Neuronal stem cell (in vitro differentiated cells): ENCODE measurements around the gene PIP.
"Not testable (repeated sequence)": the region's sequence is repeated elsewhere in the genome, so short reads cannot be mapped to it uniquely, and the experiment has no call there.

Experiments
- DNase-seq: peaks from one replicate; pipeline ENCODE4 v3.0.0-alpha.2; 2013; ENCODE audit warnings: low spot score
- H2AFZ ChIP-seq: one replicate; pipeline ENCODE4 v1.6.1; 2013; ENCODE audit warnings: mild to moderate bottlenecking, low read length, inconsistent platforms
- H2AK5ac ChIP-seq: 2 replicates; pipeline ENCODE4 v1.6.1; 2013; ENCODE audit warnings: low read depth, mild to moderate bottlenecking, inconsistent platforms, low read length, moderate library complexity, mixed read lengths
- H2BK120ac ChIP-seq: 2 replicates; pipeline ENCODE4 v1.6.1; 2013; ENCODE audit warnings: low read depth, mild to moderate bottlenecking, inconsistent platforms, low read length, moderate library complexity, mixed read lengths
- H2BK12ac ChIP-seq: one replicate; pipeline ENCODE4 v1.6.1; 2013; ENCODE audit warnings: low read length, inconsistent platforms
- H2BK15ac ChIP-seq: 2 replicates; pipeline ENCODE4 v1.6.1; 2013; ENCODE audit warnings: mild to moderate bottlenecking, low read length, inconsistent platforms, mixed read lengths
- H2BK5ac ChIP-seq: one replicate; pipeline ENCODE4 v1.6.1; 2013; ENCODE audit warnings: inconsistent platforms, mild to moderate bottlenecking, low read length, moderate library complexity
- H3K14ac ChIP-seq: one replicate; pipeline ENCODE4 v1.6.1; 2013; ENCODE audit warnings: low read length, inconsistent platforms
- H3K18ac ChIP-seq: 2 replicates; pipeline ENCODE4 v1.6.1; 2013; ENCODE audit warnings: low read length, inconsistent platforms
- H3K23ac ChIP-seq: 2 replicates; pipeline ENCODE4 v1.6.1; 2013; ENCODE audit warnings: low read depth, mild to moderate bottlenecking, mixed read lengths, low read length, inconsistent platforms; ENCODE audit not compliant: poor library complexity
- H3K27ac ChIP-seq: replicated peaks from 3 replicates; pipeline ENCODE4 v1.5.1; 2013; ENCODE audit warnings: low read length, inconsistent platforms
- H3K27me3 ChIP-seq, 3 experiments: 2 replicates each; pipeline ENCODE4 v1.6.1; 2013; ENCODE audit warnings: low read length in 3 of 3, mild to moderate bottlenecking in 2 of 3, inconsistent platforms in 1 of 3, low read depth in 1 of 3, mixed read lengths in 1 of 3, moderate library complexity in 1 of 3; ENCODE audit not compliant: control insufficient read depth in 3 of 3, insufficient read depth in 3 of 3
- H3K36me3 ChIP-seq, 2 donors: replicated peaks in 1 of 2; 2 replicates each; pipeline ENCODE4 v1.6.1; 2013; ENCODE audit warnings: low read length in 2 of 2; ENCODE audit not compliant: control insufficient read depth in 2 of 2, insufficient read depth in 2 of 2
- H3K4ac ChIP-seq: 2 replicates; pipeline ENCODE4 v1.6.1; 2013; ENCODE audit warnings: inconsistent platforms, mild to moderate bottlenecking, low read length, moderate library complexity
- H3K4me1 ChIP-seq, 2 donors: 1 replicate in 1 of 2; 2 replicates in 1 of 2; pipeline ENCODE4 v1.6.1; 2013; ENCODE audit warnings: low read length in 2 of 2, low read depth in 1 of 2; ENCODE audit not compliant: control insufficient read depth in 2 of 2, insufficient read depth in 1 of 2
- H3K4me2 ChIP-seq: one replicate; pipeline ENCODE4 v1.6.1; 2013; ENCODE audit warnings: mild to moderate bottlenecking, low read length, inconsistent platforms; ENCODE audit not compliant: insufficient read depth, poor library complexity, severe bottlenecking
- H3K4me3 ChIP-seq, 2 donors: 2 replicates each; pipeline ENCODE4 v1.5.1; 2013; ENCODE audit warnings: low read length in 2 of 2, mild to moderate bottlenecking in 2 of 2, inconsistent platforms in 1 of 2, moderate library complexity in 1 of 2
- H3K79me1 ChIP-seq: one replicate; pipeline ENCODE4 v1.6.1; 2013; ENCODE audit warnings: low read depth, mild to moderate bottlenecking, inconsistent platforms, low read length, moderate library complexity
- H3K9ac ChIP-seq: one replicate; pipeline ENCODE4 v1.6.1; 2013; ENCODE audit warnings: mild to moderate bottlenecking, low read depth, low read length, inconsistent platforms; ENCODE audit not compliant: poor library complexity
- H3K9me3 ChIP-seq, 2 donors: replicated peaks in 1 of 2; 2 replicates each; pipeline versions ENCODE3 to v1.6.1; 2013; ENCODE audit warnings: low read length in 2 of 2, mild to moderate bottlenecking in 2 of 2, inconsistent platforms in 1 of 2, low read depth in 1 of 2, mixed read lengths in 1 of 2, moderate library complexity in 1 of 2; ENCODE audit not compliant: control insufficient read depth in 2 of 2, insufficient read depth in 1 of 2
- H4K8ac ChIP-seq: one replicate; pipeline ENCODE4 v1.6.1; 2013; ENCODE audit warnings: low read depth, mild to moderate bottlenecking, inconsistent platforms, low read length, moderate library complexity
- H4K91ac ChIP-seq: one replicate; pipeline ENCODE4 v1.6.1; 2013; ENCODE audit warnings: low read length, low read depth, mild to moderate bottlenecking, inconsistent platforms; ENCODE audit not compliant: poor library complexity
- WGBS, 2 donors: extraction: QIAGEN DNeasy Blood & Tissue Kit; methylation state at CpG; one replicate each; pipeline ENCODE4 v1.1.7; 2013; ENCODE audit warnings: missing lambda C conversion rate in 2 of 2, mixed read lengths in 1 of 2; ENCODE audit not compliant: insufficient read length in 2 of 2, insufficient replicate concordance in 1 of 2; ENCODE audit errors: extremely low coverage in 2 of 2; 5-methylcytosine and 5-hydroxymethylcytosine counted together

Gene PIP

GRCh38 chr7:143180771-143181170 is 48.9 kb downstream of the PIP start:
- WGBS, 2 donors: no CpG with 5 or more reads among the region's 4 CpGs
- not testable (repeated sequence) for DNase-seq, H3K4me2 ChIP-seq

GRCh38 chr7:143181349-143181748 is 49.5 kb downstream of the PIP start:
- Histone ChIP-seq H2BK15ac (no peak overlapping the region), H3K4me3 (no peak overlapping the region), H3K4me2 (no peak overlapping the region), H3K14ac (no peak overlapping the region), H3K27me3 (no peaks in the 10 kb centered on the region), H3K4me1 (no peaks in the 10 kb centered on the region), H4K91ac (no peak overlapping the region), H2BK120ac (no peak overlapping the region), H3K4ac (no peak overlapping the region), H3K18ac (no peak overlapping the region), H3K9me3 (no peaks in the 10 kb centered on the region), H3K27ac (no peak overlapping the region), H3K9ac (no peak overlapping the region), H2BK12ac (no peak overlapping the region), H2AFZ (no peak overlapping the region), H3K79me1 (no peaks in the 10 kb centered on the region), H4K8ac (no peak overlapping the region), H3K36me3 (no peaks in the 10 kb centered on the region), H2BK5ac (no peak overlapping the region), H2AK5ac (no peak overlapping the region), H3K23ac (no peak overlapping the region)
- WGBS, 2 donors: no CpG with 5 or more reads among the region's 2 CpGs
- DNase-seq: no peak

More at GRCh38 chr7:143180771-143181170, 48.9 kb downstream of the PIP start:
- not testable (repeated sequence) for H3K9ac ChIP-seq, H3K4me1 ChIP-seq, H2BK120ac ChIP-seq, H3K18ac ChIP-seq, H2AFZ ChIP-seq, H3K4me3 ChIP-seq, H3K9me3 ChIP-seq, H3K4ac ChIP-seq, H3K14ac ChIP-seq, H3K79me1 ChIP-seq, H3K27ac ChIP-seq, H2BK12ac ChIP-seq, H3K23ac ChIP-seq, H3K27me3 ChIP-seq, H4K91ac ChIP-seq, H2AK5ac ChIP-seq, H2BK15ac ChIP-seq, H2BK5ac ChIP-seq, H4K8ac ChIP-seq, H3K36me3 ChIP-seq

GRCh38 chr7:143183024-143183423 is 51.1 kb downstream of the PIP start, which contains the start of gene TAS2R39:
Gene TAS2R39 (plus strand): TSS chr7:143183419. CDS start chr7:143183419, 0 bp downstream.
- no CpG with 5 or more reads among the region's 3 CpGs for WGBS, 2 donors

GRCh38 chr7:143185551-143185950 is 53.7 kb downstream of the PIP start:
- Histone ChIP-seq H2BK5ac (no peak overlapping the region), H3K4me2 (no peak overlapping the region), H3K4me3 (no peak overlapping the region), H2AFZ (no peak overlapping the region), H3K27ac (no peak overlapping the region), H2AK5ac (no peak overlapping the region), H2BK12ac (no peak overlapping the region), H4K8ac (no peak overlapping the region), H3K36me3 (no peaks in the 10 kb centered on the region), H2BK15ac (no peak overlapping the region), H3K4me1 (peaks cover 0 to 3% of the 10 kb centered on the region in 2 donors), H3K4ac (no peak overlapping the region), H3K9me3 (no peaks in the 10 kb centered on the region), H3K23ac (no peak overlapping the region), H3K18ac (no peak overlapping the region), H4K91ac (no peak overlapping the region), H3K9ac (no peak overlapping the region), H3K14ac (no peak overlapping the region), H2BK120ac (no peak overlapping the region), H3K79me1 (no peaks in the 10 kb centered on the region), H3K27me3 (no peaks in the 10 kb centered on the region)
- DNase-seq: no peak
- no CpG with 5 or more reads among the region's 1 CpG for WGBS, 2 donors

More at GRCh38 chr7:143183024-143183423, 51.1 kb downstream of the PIP start, which contains the start of gene TAS2R39:
- no peak within 1 kb of the TSS for H3K4me3 ChIP-seq
- H3K4ac ChIP-seq: no peak within 1 kb of the TSS
- H2BK15ac ChIP-seq: no peak within 1 kb of the TSS
- no peak within 1 kb of the TSS for H2BK12ac ChIP-seq
- H2BK5ac ChIP-seq: no peak within 1 kb of the TSS
- H3K27me3 ChIP-seq: no peaks in the 10 kb centered on the region
- H3K14ac ChIP-seq: no peak within 1 kb of the TSS
- H4K8ac ChIP-seq: no peak within 1 kb of the TSS
- no peak within 1 kb of the TSS for H3K18ac ChIP-seq
- no peak within 1 kb of the TSS for H2AFZ ChIP-seq
- no peaks in the 10 kb centered on the region for H3K36me3 ChIP-seq
- no peaks in the 10 kb centered on the region for H3K79me1 ChIP-seq
- no peak within 1 kb of the TSS for H4K91ac ChIP-seq
- H3K4me1 ChIP-seq: no peaks in the 10 kb centered on the region
- H3K9ac ChIP-seq: no peak within 1 kb of the TSS
- no peak within 1 kb of the TSS for H3K27ac ChIP-seq
- H3K9me3 ChIP-seq: no peaks in the 10 kb centered on the region
- no peak within 1 kb of the TSS for H3K4me2 ChIP-seq
- no peak within 1 kb of the TSS for H2AK5ac ChIP-seq
- DNase-seq: no peak
- no peak within 1 kb of the TSS for H3K23ac ChIP-seq
- H2BK120ac ChIP-seq: no peak within 1 kb of the TSS
